CD4-positive, alpha-beta T cell (primary cell): ENCODE data around the gene DIAPH2. TPM values are rescaled to one million over a fixed set of nuclear protein-coding genes. Genes with fewer than 3 reads are reported as not detected.

Experiments
- ATAC-seq: fragments of 200-7000 bp; cut with Tn5 transposase; one replicate; pipeline ENCODE4 v1.10.0; 2022; ENCODE audit warnings: mild to moderate bottlenecking; ENCODE audit not compliant: poor library complexity
- CTCF ChIA-PET: fragments of 350-600 bp; sonication (Branson Sonifier 250); formaldehyde crosslinking; loops from one replicate; lab custom pipeline; 2021; ENCODE audit warnings: antibody characterized with exemption, inconsistent platforms; lab: Charles Lee
- POLR2A ChIA-PET: fragments of 350-600 bp; sonication (Branson Sonifier 250); formaldehyde crosslinking; loops from one replicate; lab custom pipeline; 2021; ENCODE audit warnings: antibody characterized with exemption, inconsistent platforms; lab: Charles Lee
- DNase-seq, 14 experiments: peaks; one replicate each; pipeline ENCODE4 v3.0.0-alpha.2; 2013 to 2020; ENCODE audit warnings: mixed read lengths in 2 of 14
- H3K27ac ChIP-seq, 2 donors: one replicate each; pipeline versions ENCODE4 v1.5.1 to v1.7.0; 2013; ENCODE audit warnings: low read length in 2 of 2, low read depth in 1 of 2, mild to moderate bottlenecking in 1 of 2
- H3K27me3 ChIP-seq, 2 experiments: 1 replicate in 1 of 2; 2 replicates in 1 of 2; pipeline versions ENCODE4 v1.6.1 to v1.7.0; 2013; ENCODE audit warnings: low read length in 2 of 2, control low read depth in 1 of 2, mild to moderate bottlenecking in 1 of 2, moderate library complexity in 1 of 2; ENCODE audit not compliant: insufficient read depth in 2 of 2, control insufficient read depth in 1 of 2
- H3K36me3 ChIP-seq: one replicate; pipeline ENCODE4 v1.6.1; 2013; ENCODE audit warnings: low read length, control low read depth; ENCODE audit not compliant: insufficient read depth
- H3K4me1 ChIP-seq: one replicate; pipeline ENCODE4 v1.6.1; 2013; ENCODE audit warnings: low read length, control low read depth; ENCODE audit not compliant: insufficient read depth
- H3K4me3 ChIP-seq: one replicate; pipeline ENCODE4 v1.5.1; 2013; ENCODE audit warnings: mild to moderate bottlenecking, low read length, moderate library complexity
- H3K9me3 ChIP-seq, 2 experiments: 1 replicate in 1 of 2; 2 replicates in 1 of 2; pipeline versions ENCODE4 v1.6.1 to v1.7.0; 2013; ENCODE audit warnings: low read length in 2 of 2, mild to moderate bottlenecking in 2 of 2, control low read depth in 1 of 2, moderate library complexity in 1 of 2; ENCODE audit not compliant: control insufficient read depth in 1 of 2, insufficient read depth in 1 of 2
- H3K27ac Mint-ChIP-seq: one replicate; pipeline ENCODE4 v1.8.0; 2020; ENCODE audit warnings: mixed read lengths
- H3K27me3 Mint-ChIP-seq: one replicate; pipeline ENCODE4 v1.8.0; 2021; ENCODE audit warnings: mixed read lengths
- H3K36me3 Mint-ChIP-seq: one replicate; pipeline ENCODE4 v1.8.0; 2021; ENCODE audit warnings: low read depth, mixed read lengths
- H3K4me1 Mint-ChIP-seq: one replicate; pipeline ENCODE4 v1.8.0; 2021; ENCODE audit warnings: low read depth, mixed read lengths
- H3K4me3 Mint-ChIP-seq: one replicate; pipeline ENCODE4 v1.8.0; 2020; ENCODE audit warnings: mild to moderate bottlenecking, mixed read lengths
- H3K9me3 Mint-ChIP-seq: one replicate; pipeline ENCODE4 v1.8.0; 2020; ENCODE audit warnings: mixed read lengths
- intact Hi-C, 2 experiments: fragments of 100-400 bp; cut with DNase I in 1 of 2; cut with micrococcal nuclease in 1 of 2; formaldehyde crosslinking; loops; one replicate each; pipeline versions ENCODE4 v1.15.1 to v1.9.0; 2023 to 2025; cut with DNase I, micrococcal nuclease
- total RNA-seq, 174 experiments: library from RNA in 2 of 174; stranded (reverse) in 2 of 174; gene quantifications; one replicate each; pipeline ENCODE4 v1.2.3 and lab custom pipeline; 2021 to 2026
- TF ChIP-seq, protein P1 (sequence below): fragments of 200-600 bp; IDR thresholded peaks from one replicate; pipeline ENCODE4 v1.8.0; 2022; ENCODE audit warnings: antibody characterized with exemption, mild to moderate bottlenecking

DIAPH2 gene
- total RNA-seq, 2 experiments from 2014 or later, result 11.4 to 11.7 TPM

DNA sequence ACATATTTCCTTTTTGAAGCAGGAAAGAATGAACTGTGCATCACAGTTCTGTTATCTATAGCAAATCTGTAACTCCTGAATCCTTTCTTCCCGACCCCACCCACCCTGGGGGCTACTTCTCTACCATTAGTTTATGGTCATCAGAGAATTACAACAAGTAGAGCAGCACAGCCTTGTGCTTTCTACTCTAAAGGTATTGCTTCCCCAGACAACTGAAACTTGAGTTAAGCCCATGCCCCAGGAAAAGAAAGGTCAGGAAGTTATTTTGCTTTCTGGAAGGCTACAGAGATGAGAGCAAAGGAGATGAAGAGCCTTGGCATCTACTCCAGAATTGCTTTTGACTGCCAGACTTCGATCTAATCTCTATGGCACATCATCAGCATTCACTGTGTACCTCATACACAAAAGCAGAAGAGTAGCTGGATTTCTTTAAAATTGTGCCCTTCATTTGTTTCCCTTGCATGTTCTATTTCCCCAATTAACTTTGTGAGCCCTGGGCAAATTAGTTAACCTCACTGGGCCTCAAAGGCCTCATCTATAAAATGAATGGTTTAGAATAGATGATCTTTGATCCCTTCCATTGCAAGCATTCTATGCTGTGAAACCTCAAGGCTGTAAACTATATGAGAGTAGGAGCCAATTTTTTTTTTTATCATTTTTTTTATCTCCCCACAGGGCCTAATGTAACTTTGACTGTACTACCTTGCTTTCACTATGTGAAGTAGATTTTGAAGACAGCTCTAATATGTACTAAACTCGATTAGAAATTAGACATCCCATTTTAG, 794.7 kb downstream of the DIAPH2 start:
- Histone ChIP-seq H3K4me3 (no peak overlapping the region), H3K36me3 (no peaks in the 10 kb centered on the region), H3K9me3 (no peaks in the 10 kb centered on the region), H3K27me3 (no peaks in the 10 kb centered on the region), H3K4me1 (no peaks in the 10 kb centered on the region), H3K27ac (no peak overlapping the region)
- Mint-ChIP-seq H3K27ac (no peak overlapping the region), H3K9me3 (no peaks in the 10 kb centered on the region), H3K4me3 (no peak overlapping the region), H3K36me3 (no peaks in the 10 kb centered on the region), H3K27me3 (no peaks in the 10 kb centered on the region), H3K4me1 (no peaks in the 10 kb centered on the region)
- ChIA-PET POLR2A (no interaction called here), CTCF (no interaction called here)
- ATAC-seq, result no peak
- DNase-seq, result no peak
- TF ChIP-seq, protein P1, sequence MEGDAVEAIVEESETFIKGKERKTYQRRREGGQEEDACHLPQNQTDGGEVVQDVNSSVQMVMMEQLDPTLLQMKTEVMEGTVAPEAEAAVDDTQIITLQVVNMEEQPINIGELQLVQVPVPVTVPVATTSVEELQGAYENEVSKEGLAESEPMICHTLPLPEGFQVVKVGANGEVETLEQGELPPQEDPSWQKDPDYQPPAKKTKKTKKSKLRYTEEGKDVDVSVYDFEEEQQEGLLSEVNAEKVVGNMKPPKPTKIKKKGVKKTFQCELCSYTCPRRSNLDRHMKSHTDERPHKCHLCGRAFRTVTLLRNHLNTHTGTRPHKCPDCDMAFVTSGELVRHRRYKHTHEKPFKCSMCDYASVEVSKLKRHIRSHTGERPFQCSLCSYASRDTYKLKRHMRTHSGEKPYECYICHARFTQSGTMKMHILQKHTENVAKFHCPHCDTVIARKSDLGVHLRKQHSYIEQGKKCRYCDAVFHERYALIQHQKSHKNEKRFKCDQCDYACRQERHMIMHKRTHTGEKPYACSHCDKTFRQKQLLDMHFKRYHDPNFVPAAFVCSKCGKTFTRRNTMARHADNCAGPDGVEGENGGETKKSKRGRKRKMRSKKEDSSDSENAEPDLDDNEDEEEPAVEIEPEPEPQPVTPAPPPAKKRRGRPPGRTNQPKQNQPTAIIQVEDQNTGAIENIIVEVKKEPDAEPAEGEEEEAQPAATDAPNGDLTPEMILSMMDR, result no peak
- intact Hi-C loops, result no loop called here

DNA sequence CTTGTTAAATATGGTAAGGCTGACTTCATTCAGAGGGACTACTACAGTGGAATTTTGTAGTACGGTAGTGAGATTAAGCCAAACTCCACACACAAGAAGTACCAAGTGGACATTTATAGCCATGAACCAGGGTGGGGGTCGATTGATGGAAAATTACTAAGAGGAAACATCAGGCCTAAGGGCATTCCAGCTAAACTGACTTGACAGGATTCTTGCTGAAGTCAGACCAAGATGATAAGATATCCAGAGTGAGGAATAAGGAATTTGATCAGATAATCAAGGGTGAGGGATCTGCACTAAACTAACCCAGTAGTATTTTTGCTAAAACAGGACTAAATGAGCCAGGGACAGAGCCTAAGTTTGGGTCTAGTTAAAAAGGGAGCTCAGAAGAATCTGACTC, 796.6 kb downstream of the DIAPH2 start:
- H3K9me3 Mint-ChIP-seq, result no peaks in the 10 kb centered on the region
- ChIA-PET CTCF (no interaction called here), POLR2A (no interaction called here)
- no peak for DNase-seq
- no peak overlapping the region for H3K4me3 ChIP-seq
- H3K4me1 Mint-ChIP-seq, result no peaks in the 10 kb centered on the region
- intact Hi-C loops, result no loop called here
- H3K9me3 ChIP-seq, result no peaks in the 10 kb centered on the region
- no peaks in the 10 kb centered on the region for H3K27me3 ChIP-seq
- H3K4me3 Mint-ChIP-seq, result no peak overlapping the region
- TF ChIP-seq, protein P1, result no peak
- no peaks in the 10 kb centered on the region for H3K27me3 Mint-ChIP-seq
- H3K36me3 Mint-ChIP-seq, result no peaks in the 10 kb centered on the region
- no peaks in the 10 kb centered on the region for H3K4me1 ChIP-seq
- H3K27ac ChIP-seq, result no peak overlapping the region
- no peaks in the 10 kb centered on the region for H3K36me3 ChIP-seq
- H3K27ac Mint-ChIP-seq, result no peak overlapping the region
- no peak for ATAC-seq

DNA sequence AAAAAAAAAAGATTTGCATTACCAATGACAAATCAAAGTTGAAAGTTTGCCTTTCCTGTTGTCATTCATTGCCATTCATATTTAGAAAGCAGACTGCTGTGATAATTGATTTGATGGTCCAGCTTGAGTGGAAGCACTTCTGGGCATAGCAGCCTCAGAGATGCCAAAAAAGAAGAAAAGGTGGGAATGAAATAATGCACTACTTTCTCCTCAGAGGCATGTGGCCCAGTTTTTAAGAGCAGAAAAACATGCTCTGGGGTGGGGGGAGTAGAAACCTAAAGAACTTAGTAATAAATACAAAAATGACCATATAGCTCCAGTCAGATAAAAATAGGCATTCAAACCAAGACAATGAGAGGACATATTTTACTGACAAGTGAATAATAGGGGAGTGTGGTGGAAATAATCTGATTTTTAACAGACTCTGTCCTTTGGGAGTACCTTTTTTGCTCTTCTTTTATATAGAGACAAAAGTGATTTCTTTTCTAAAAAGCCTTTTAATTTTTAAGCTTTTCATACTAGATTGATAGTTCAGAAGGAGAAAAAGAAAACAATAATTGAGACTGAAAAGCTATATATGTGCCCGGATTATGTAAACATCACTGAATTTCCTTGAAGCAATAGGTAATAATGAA, 798.1 kb downstream of the DIAPH2 start:
- Histone ChIP-seq H3K27me3 (no peaks in the 10 kb centered on the region), H3K9me3 (no peaks in the 10 kb centered on the region), H3K36me3 (no peaks in the 10 kb centered on the region), H3K27ac (no peak overlapping the region), H3K4me3 (no peak overlapping the region), H3K4me1 (no peaks in the 10 kb centered on the region)
- Mint-ChIP-seq H3K4me1 (no peaks in the 10 kb centered on the region), H3K27ac (no peak overlapping the region), H3K36me3 (no peaks in the 10 kb centered on the region), H3K27me3 (no peaks in the 10 kb centered on the region), H3K4me3 (no peak overlapping the region), H3K9me3 (no peaks in the 10 kb centered on the region)
- intact Hi-C loops, result no loop called here
- TF ChIP-seq, protein P1, result no peak
- ATAC-seq (no peak), DNase-seq (no peak)
- POLR2A ChIA-PET, result no interaction called here
- CTCF ChIA-PET, result no interaction called here
